HG03378 (cell line): Measurements from ENCODE around the gene CDC42EP2.

Experiments
- ATAC-seq: cut with Tn5 transposase; IDR thresholded peaks from one replicate; pipeline ENCODE4 v1.9.1; 2021; ENCODE audit warnings: mild to moderate bottlenecking, moderate library complexity; ENCODE audit not compliant: unreplicated experiment

CDC42EP2 gene

GRCh38 chr11:65314501-65315203 is at the start of gene CDC42EP2:
Gene CDC42EP2, plus strand, starts transcription at chr11:65314866. Its CDS starts 6,033 bp downstream, at chr11:65320899.
- ATAC-seq: no peak

GRCh38 chr11:65266210-65266609 is 48.5 kb upstream of the CDC42EP2 start:
- ATAC-seq: no peak

GRCh38 chr11:65274735-65275682 is 39.7 kb upstream of the CDC42EP2 start:
- no peak for ATAC-seq

- ATAC-seq: no peak
Measured at GRCh38 chr11:65275906-65276305, 38.8 kb upstream of the CDC42EP2 start.

- no peak for ATAC-seq
Measured at GRCh38 chr11:65277631-65278277, 36.9 kb upstream of the CDC42EP2 start.

GRCh38 chr11:65278356-65278755 is 36.3 kb upstream of the CDC42EP2 start:
- ATAC-seq: no peak

- ATAC-seq: no peak
Measured at GRCh38 chr11:65279279-65279678, 35.4 kb upstream of the CDC42EP2 start.

- no peak for ATAC-seq
Measured at GRCh38 chr11:65279741-65280440, 34.8 kb upstream of the CDC42EP2 start.

- no peak for ATAC-seq
Measured at GRCh38 chr11:65280646-65281045, 34.0 kb upstream of the CDC42EP2 start.

- ATAC-seq: no peak
Measured at GRCh38 chr11:65286686-65287085, 28.0 kb upstream of the CDC42EP2 start.

- no peak for ATAC-seq
Measured at GRCh38 chr11:65287601-65288000, 27.1 kb upstream of the CDC42EP2 start.

GRCh38 chr11:65288706-65289536 is 25.7 kb upstream of the CDC42EP2 start:
- ATAC-seq: no peak

- no peak for ATAC-seq
Measured at GRCh38 chr11:65290448-65291165, 24.1 kb upstream of the CDC42EP2 start.

GRCh38 chr11:65291613-65292012 is 23.1 kb upstream of the CDC42EP2 start:
- no peak for ATAC-seq

GRCh38 chr11:65292890-65293289 is 21.8 kb upstream of the CDC42EP2 start:
- ATAC-seq: no peak

- no peak for ATAC-seq
Measured at GRCh38 chr11:65293909-65294381, 20.7 kb upstream of the CDC42EP2 start.

- ATAC-seq: no peak
Measured at GRCh38 chr11:65295001-65295400, 19.7 kb upstream of the CDC42EP2 start.

GRCh38 chr11:65295571-65296341 is 18.9 kb upstream of the CDC42EP2 start:
- no peak for ATAC-seq
